Endothelial cell of umbilical vein (primary cell): Measurements from ENCODE around the gene TMPRSS6. TPM values are rescaled to one million over a fixed set of nuclear protein-coding genes. Genes with fewer than 3 reads are reported as not detected.

Experiments used
- BruUV-seq: library from RNA; stranded (reverse); fragments of 400-500 nt; replicated peaks from 2 replicates; lab custom pipeline; 2021; lab: Mats Ljungman, UMichigan
- CTCF ChIA-PET: fragments of 300-600, 350-600 bp; sonication (Branson Sonifier 250); formaldehyde crosslinking; loops from one replicate; lab custom pipeline; 2021; ENCODE audit warnings: antibody characterized with exemption, inconsistent platforms; lab: Charles Lee
- POLR2A ChIA-PET: fragments of 300-600, 350-600 bp; sonication (Branson Sonifier 250); formaldehyde crosslinking; loops from one replicate; lab custom pipeline; 2021; ENCODE audit warnings: antibody characterized with exemption, inconsistent platforms; lab: Charles Lee
- DNase-seq: peaks from one replicate; pipeline ENCODE4 v3.0.0-alpha.2; 2011; ENCODE audit warnings: low read depth, low spot score
- FAIRE-seq: peaks from 2 replicates; lab custom pipeline; 2011; peaks lifted over from hg19 to GRCh38; lab: Jason Lieb, UNC
- H2AFZ ChIP-seq: 2 replicates; pipeline ENCODE4 v1.6.0; 2012; ENCODE audit warnings: low read depth, low read length, control low read depth, inconsistent platforms
- H3K27ac ChIP-seq: 2 replicates; pipeline ENCODE4 v1.5.1; 2011; ENCODE audit warnings: low read depth, mild to moderate bottlenecking, control low read depth, low read length, moderate library complexity; ENCODE audit not compliant: insufficient read depth
- H3K27me3 ChIP-seq, 2 experiments: 2 replicates each; pipeline versions ENCODE4 v1.6.0 to v1.6.1; 2011; ENCODE audit warnings: low read length in 2 of 2, mixed read lengths in 1 of 2; ENCODE audit not compliant: control insufficient read depth in 2 of 2, insufficient read depth in 2 of 2
- H3K36me3 ChIP-seq, 2 experiments: 2 replicates in 1 of 2; 3 replicates in 1 of 2; pipeline ENCODE4 v1.5.1; 2011; ENCODE audit warnings: low read length in 2 of 2, mild to moderate bottlenecking in 1 of 2, moderate library complexity in 1 of 2; ENCODE audit not compliant: control insufficient read depth in 2 of 2, insufficient read depth in 2 of 2; ENCODE audit errors: extremely low read depth in 1 of 2
- H3K4me1 ChIP-seq: 3 replicates; pipeline ENCODE4 v1.5.1; 2011; ENCODE audit warnings: mild to moderate bottlenecking, low read length; ENCODE audit not compliant: control insufficient read depth, insufficient read depth; ENCODE audit errors: extremely low read depth
- H3K4me2 ChIP-seq: 2 replicates; pipeline ENCODE4 v1.6.1; 2011; ENCODE audit warnings: low read length, control low read depth, mixed read lengths; ENCODE audit not compliant: insufficient read depth
- H3K4me3 ChIP-seq, 3 experiments: fragments of 200-600 bp in 1 of 3; sonication (generic), shearing (Covaris generic) in 1 of 3; replicated peaks in 1 of 3; 2 replicates each; pipeline ENCODE4 v1.5.1; 2011 to 2016; ENCODE audit warnings: control low read depth in 3 of 3, low read length in 3 of 3, mild to moderate bottlenecking in 2 of 3, inconsistent platforms in 1 of 3, low read depth in 1 of 3, moderate library complexity in 1 of 3; ENCODE audit not compliant: insufficient read depth in 1 of 3
- H3K79me2 ChIP-seq: 2 replicates; pipeline ENCODE4 v1.6.0; 2012; ENCODE audit warnings: low read length, inconsistent platforms; ENCODE audit not compliant: control insufficient read depth, insufficient read depth
- H3K9ac ChIP-seq: replicated peaks from 2 replicates; pipeline ENCODE3; 2011; ENCODE audit warnings: low read length, control low read depth; ENCODE audit not compliant: insufficient read depth; ENCODE audit errors: extremely low read depth
- H3K9me1 ChIP-seq: replicated peaks from 3 replicates; pipeline ENCODE4 v1.6.0; 2011; ENCODE audit warnings: mild to moderate bottlenecking, low read length; ENCODE audit not compliant: control insufficient read depth, insufficient read depth; ENCODE audit errors: extremely low read depth
- H3K9me3 ChIP-seq: replicated peaks from 2 replicates; pipeline ENCODE4 v1.5.1; 2012; ENCODE audit warnings: low read length, inconsistent platforms; ENCODE audit not compliant: control insufficient read depth, insufficient read depth
- H4K20me1 ChIP-seq: replicated peaks from 2 replicates; pipeline ENCODE3; 2011; ENCODE audit warnings: mild to moderate bottlenecking, low read length; ENCODE audit not compliant: control insufficient read depth, insufficient read depth; ENCODE audit errors: extremely low read depth
- CTCF ChIP-seq, 2 donors: IDR thresholded peaks; 1 replicate in 1 of 2; 2 replicates in 1 of 2; pipeline ENCODE4 v1.5.1; 2011; ENCODE audit warnings: low read length in 2 of 2, mild to moderate bottlenecking in 2 of 2, moderate library complexity in 2 of 2, control low read depth in 1 of 2, inconsistent platforms in 1 of 2, low read depth in 1 of 2; ENCODE audit not compliant: insufficient read depth in 1 of 2; ENCODE audit errors: extremely low read depth in 1 of 2
- EZH2 ChIP-seq: IDR thresholded peaks from 2 replicates; pipeline ENCODE4 v1.6.1; 2012; ENCODE audit warnings: borderline replicate concordance, low read depth, mild to moderate bottlenecking, moderate library complexity, low read length, inconsistent platforms; ENCODE audit not compliant: severe bottlenecking
- JUN ChIP-seq: IDR thresholded peaks from 2 replicates; pipeline ENCODE4 v1.6.1; 2011; ENCODE audit warnings: borderline replicate concordance, low read depth; ENCODE audit not compliant: insufficient read length, insufficient read depth
- MYC ChIP-seq: IDR thresholded peaks from one replicate; pipeline ENCODE4 v1.6.1; 2011; ENCODE audit warnings: mild to moderate bottlenecking, low read depth, low read length
- POLR2A ChIP-seq: IDR thresholded peaks from 2 replicates; pipeline ENCODE4 v1.6.1; 2012; ENCODE audit warnings: low read depth, mild to moderate bottlenecking, control low read depth, low read length
- POLR2AphosphoS5 ChIP-seq: IDR thresholded peaks from 2 replicates; pipeline ENCODE4 v1.6.1; 2012; ENCODE audit warnings: low read depth, mild to moderate bottlenecking, control low read depth, low read length, moderate library complexity; ENCODE audit not compliant: insufficient read depth
- dilution Hi-C: fragments of 300-500 bp; cut with MboI; formaldehyde crosslinking; loops from one replicate; pipeline ENCODE4 v1.15.0; 2019; ENCODE audit warnings: low sequenced_read_pairs; ENCODE audit not compliant: extremely low pct_ligation_motif_present
- intact Hi-C: fragments of 100-400 bp; cut with micrococcal nuclease; formaldehyde crosslinking; loops from one replicate; pipeline ENCODE4 v1.10.0; 2022
- polyA plus RNA-seq, 4 experiments: library from polyadenylated mRNA; depleted of rRNA in 3 of 4; stranded (reverse) in 3 of 4; unstranded in 1 of 4; fragments of >200 nt; gene quantifications; 2 replicates each; pipeline versions ENCODE4 v1.2.1 to v1.2.3, GENCODE V29; 2011 to 2012; ENCODE audit warnings: missing spikeins in 1 of 4
- total RNA-seq: library from RNA; stranded (reverse); gene quantifications from 2 replicates; pipeline ENCODE4 v1.2.3, GENCODE V29; 2021

The TMPRSS6 gene
- total and polyA plus RNA-seq, 2 donors (not counting 3 experiments of a cell fraction or from before 2014, with no cell fraction given): not detected

- intact Hi-C loops: no loop called here
- TF ChIP-seq EZH2 (no peak), MYC (peak; percentile 26)
- no peaks in the 10 kb centered on the region for H4K20me1 ChIP-seq
- no peaks in the 10 kb centered on the region for H3K9me3 ChIP-seq
- H2AFZ ChIP-seq: peak overlapping the region; percentile 41
- ChIA-PET POLR2A (no interaction called here), CTCF (interaction anchor here (0.9 to 6.7 kb wide), 7 partner anchors 11 to 179 kb away, joined by 3 to 57 read pairs (median 10); no protein-coding TSS in a partner anchor)
- H3K9ac ChIP-seq: peak overlapping the region; percentile 82
- H3K79me2 ChIP-seq: peaks cover 28% of the 10 kb centered on the region
- dilution Hi-C loops: no loop called here
- no TSS peak for BruUV-seq
- DNase-seq (peak; percentile 47), FAIRE-seq (peak; percentile 88)
- peak overlapping the region; percentile 14 for H3K27ac ChIP-seq
- H3K27me3 ChIP-seq: no peaks in the 10 kb centered on the region
- no peaks in the 10 kb centered on the region for H3K9me1 ChIP-seq
- peak overlapping the region; percentile 94 for H3K4me2 ChIP-seq
- peaks cover 2 to 12% of the 10 kb centered on the region in 2 experiments for H3K36me3 ChIP-seq
- H3K4me1 ChIP-seq: peaks cover 12% of the 10 kb centered on the region
- H3K4me3 ChIP-seq: peak overlapping the region; percentile 68 to 86 (median 74)
Measured at GRCh38 chr22:37020192-37020479, 89.4 kb downstream of the TMPRSS6 start.

- H3K9me3 ChIP-seq: no peaks in the 10 kb centered on the region
- H3K27me3 ChIP-seq: no peaks in the 10 kb centered on the region
- FAIRE-seq (peak; percentile 79), DNase-seq (peak; percentile 69)
- H3K4me3 ChIP-seq: peak within 1 kb of the TSS; percentile 74 to 89 (median 86)
- TF ChIP-seq CTCF (IDR thresholded peaks at IDR 0.05; ENCODE audit: extremely low read depth in 1 of 2, insufficient read depth in 1 of 2, low read depth in 1 of 2, low read length in 2 of 2) (peak in 1 of 2 donors; percentile 8), POLR2A (peak; percentile 45), JUN (no peak), EZH2 (no peak), POLR2AphosphoS5 (peak; percentile 83)
- peak within 1 kb of the TSS; percentile 91 for H3K27ac ChIP-seq
- no peaks in the 10 kb centered on the region for H4K20me1 ChIP-seq
- dilution Hi-C loops: no loop called here
- H2AFZ ChIP-seq: peak within 1 kb of the TSS; percentile 53
- H3K4me2 ChIP-seq: peak within 1 kb of the TSS; percentile 94
- ChIA-PET POLR2A (no interaction called here), CTCF (interaction anchor here (0.8 to 6.7 kb wide), 12 partner anchors 9 to 238 kb away, joined by 3 to 57 read pairs (median 4); partner anchors contain the start of gene KCTD17)
- H3K4me1 ChIP-seq: peaks cover 12% of the 10 kb centered on the region
- peak within 1 kb of the TSS; percentile 82 for H3K9ac ChIP-seq
- peaks cover 2 to 8% of the 10 kb centered on the region in 2 experiments for H3K36me3 ChIP-seq
- no peaks in the 10 kb centered on the region for H3K9me1 ChIP-seq
- BruUV-seq: no TSS peak
- H3K79me2 ChIP-seq: peaks cover 28% of the 10 kb centered on the region
- intact Hi-C loops: loop anchor here (2.0 kb wide), 1 partner anchor 21 kb away; no protein-coding TSS in a partner anchor
Measured at GRCh38 chr22:37019309-37020191, 90.0 kb downstream of the TMPRSS6 start, which contains the start of the genes MPST and TST. TSS of gene MPST (plus strand) at chr22:37019742. CDS start at chr22:37019837, 95 bp downstream. TSS of gene TST (minus strand) at chr22:37019447. CDS start at chr22:37018732, 715 bp downstream.
